Esophagus squamous epithelium (tissue), 4 donors: ENCODE data around the gene ANKRD11.

ENCODE experiments used
- CTCF ChIP-seq, 6 experiments: fragments of 450-650 bp in 4 of 6; fragments of 200-600 bp in 2 of 6; sonication (generic) in 2 of 6; IDR thresholded peaks; one replicate each; pipeline ENCODE4 v1.5.1; 2016 to 2019; ENCODE audit warnings: antibody characterized with exemption in 6 of 6, mild to moderate bottlenecking in 4 of 6, moderate library complexity in 4 of 6
- POLR2A ChIP-seq, 4 donors: fragments of 450-650 bp; IDR thresholded peaks; one replicate each; pipeline ENCODE4 v1.6.1; 2017; ENCODE audit warnings: antibody characterized with exemption in 4 of 4, mild to moderate bottlenecking in 4 of 4, moderate library complexity in 3 of 4

GRCh38 chr16:89397331-89397861, 93.0 kb downstream of the ANKRD11 start:
- TF ChIP-seq CTCF (IDR thresholded peaks at IDR 0.05) = no peak
- no peak for TF ChIP-seq POLR2A (IDR thresholded peaks at IDR 0.05)
